Hepatocyte (in vitro differentiated cells): Measurements from ENCODE around the gene STK11IP.

ENCODE experiments used
- CTCF ChIP-seq: fragments of 200-600 bp; sonication (generic); IDR thresholded peaks from 2 replicates; pipeline ENCODE4 v1.5.1; 2016; ENCODE audit warnings: antibody characterized with exemption, mild to moderate bottlenecking; ENCODE audit not compliant: poor library complexity
- EZH2 ChIP-seq: fragments of 200-600 bp; sonication (generic); IDR thresholded peaks from 2 replicates; pipeline ENCODE4 v1.6.1; 2016; ENCODE audit warnings: antibody characterized with exemption, mild to moderate bottlenecking, borderline replicate concordance
- EZH2phosphoT487 ChIP-seq: fragments of 200-600 bp; sonication (generic); IDR thresholded peaks from one replicate; pipeline ENCODE4 v1.6.1; 2018; ENCODE audit warnings: antibody characterized with exemption, mild to moderate bottlenecking, low read depth, moderate library complexity; ENCODE audit not compliant: unreplicated experiment, severe bottlenecking

- TF ChIP-seq CTCF = peak; percentile 14
- TF ChIP-seq EZH2phosphoT487 = no peak
- no peak for TF ChIP-seq EZH2
Observed at GRCh38 chr2:219638217-219638947, 40.7 kb downstream of the STK11IP start.
